Measurements from ENCODE around the gene RHBDL2. TPM values are rescaled to one million over a fixed set of nuclear protein-coding genes. Genes with fewer than 3 reads are reported as not detected.

The RHBDL2 gene
- total RNA-seq, 2 experiments from 2014 or later = not detected

- Mint-ChIP-seq H3K27me3 (no peaks in the 10 kb centered on the region), H3K27ac (no peak overlapping the region), H3K4me1 (peaks cover 9% of the 10 kb centered on the region), H3K36me3 (no peaks in the 10 kb centered on the region), H3K9me3 (no peaks in the 10 kb centered on the region), H3K4me3 (no peak overlapping the region)
- no peak for ATAC-seq (ENCODE audit: low read depth)
- no peak for DNase-seq
- POLR2A ChIA-PET = no interaction called here
Measured at GRCh38 chr1:38958967-38959366, 17.3 kb upstream of the RHBDL2 start.

- POLR2A ChIA-PET = interaction anchor here (0.6 kb wide), 1 partner anchor 557 kb away, joined by 6 read pairs; no protein-coding TSS in a partner anchor
- peaks cover 4% of the 10 kb centered on the region for H3K27me3 Mint-ChIP-seq
- no peak for DNase-seq
- H3K4me3 Mint-ChIP-seq = no peak overlapping the region
- no peaks in the 10 kb centered on the region for H3K9me3 Mint-ChIP-seq
- H3K4me1 Mint-ChIP-seq = peaks cover 5% of the 10 kb centered on the region
- ATAC-seq (ENCODE audit: low read depth) = no peak
- H3K36me3 Mint-ChIP-seq = no peaks in the 10 kb centered on the region
- H3K27ac Mint-ChIP-seq = no peak overlapping the region
Measured at GRCh38 chr1:38953433-38953860, 11.8 kb upstream of the RHBDL2 start.

GRCh38 chr1:38950553-38950952 lies 8.9 kb upstream of the RHBDL2 start:
- ATAC-seq (ENCODE audit: low read depth) = no peak
- POLR2A ChIA-PET = no interaction called here
- peaks cover 5% of the 10 kb centered on the region for H3K4me1 Mint-ChIP-seq

GRCh38 chr1:38944547-38944946 lies 2.9 kb upstream of the RHBDL2 start:
- Mint-ChIP-seq H3K9me3 (no peaks in the 10 kb centered on the region), H3K4me3 (no peak overlapping the region), H3K36me3 (no peaks in the 10 kb centered on the region), H3K4me1 (no peaks in the 10 kb centered on the region), H3K27ac (no peak overlapping the region), H3K27me3 (peaks cover 8% of the 10 kb centered on the region)
- DNase-seq (no peak), ATAC-seq (ENCODE audit: low read depth) (no peak)
- POLR2A ChIA-PET = interaction anchor here (1.0 kb wide), 1 partner anchor 11 kb away, joined by 3 read pairs; no protein-coding TSS in a partner anchor

More at GRCh38 chr1:38950553-38950952, 8.9 kb upstream of the RHBDL2 start:
- Mint-ChIP-seq H3K27ac (no peak overlapping the region), H3K27me3 (peaks cover 4% of the 10 kb centered on the region), H3K4me3 (no peak overlapping the region), H3K9me3 (no peaks in the 10 kb centered on the region), H3K36me3 (no peaks in the 10 kb centered on the region)
- no peak for DNase-seq

GRCh38 chr1:38942664-38943428 lies 1.2 kb upstream of the RHBDL2 start:
- Mint-ChIP-seq H3K9me3 (no peaks in the 10 kb centered on the region), H3K4me3 (no peak overlapping the region), H3K27ac (no peak overlapping the region), H3K4me1 (no peaks in the 10 kb centered on the region), H3K27me3 (peaks cover 5% of the 10 kb centered on the region), H3K36me3 (no peaks in the 10 kb centered on the region)
- no peak for DNase-seq
- no peak for ATAC-seq (ENCODE audit: low read depth)
- POLR2A ChIA-PET = no interaction called here

GRCh38 chr1:38941093-38941492 lies 537 bp downstream of the RHBDL2 start:
- no peaks in the 10 kb centered on the region for H3K36me3 Mint-ChIP-seq
- H3K27ac Mint-ChIP-seq = no peak overlapping the region
- DNase-seq = no peak
- POLR2A ChIA-PET = no interaction called here
- no peaks in the 10 kb centered on the region for H3K9me3 Mint-ChIP-seq
- no peak for ATAC-seq (ENCODE audit: low read depth)
- H3K4me3 Mint-ChIP-seq = no peak overlapping the region
- H3K27me3 Mint-ChIP-seq = peaks cover 8% of the 10 kb centered on the region
- H3K4me1 Mint-ChIP-seq = no peaks in the 10 kb centered on the region

- no peaks in the 10 kb centered on the region for H3K9me3 Mint-ChIP-seq
- no peak for ATAC-seq (ENCODE audit: low read depth)
- H3K4me1 Mint-ChIP-seq = no peaks in the 10 kb centered on the region
- no peaks in the 10 kb centered on the region for H3K36me3 Mint-ChIP-seq
- POLR2A ChIA-PET = no interaction called here
- no peak overlapping the region for H3K4me3 Mint-ChIP-seq
- no peak overlapping the region for H3K27ac Mint-ChIP-seq
- H3K27me3 Mint-ChIP-seq = peaks cover 11% of the 10 kb centered on the region
- no peak for DNase-seq
Measured at GRCh38 chr1:38940339-38941047, 1.1 kb downstream of the RHBDL2 start.

- POLR2A ChIA-PET = no interaction called here
- Mint-ChIP-seq H3K9me3 (no peaks in the 10 kb centered on the region), H3K4me1 (no peaks in the 10 kb centered on the region), H3K27me3 (peaks cover 9% of the 10 kb centered on the region), H3K4me3 (no peak overlapping the region), H3K36me3 (no peaks in the 10 kb centered on the region), H3K27ac (no peak overlapping the region)
- ATAC-seq (ENCODE audit: low read depth) = no peak
- no peak for DNase-seq
Measured at GRCh38 chr1:38938722-38939260, 2.8 kb downstream of the RHBDL2 start.

GRCh38 chr1:38932571-38932970 lies 9.1 kb downstream of the RHBDL2 start:
- POLR2A ChIA-PET = no interaction called here
- H3K9me3 Mint-ChIP-seq = no peaks in the 10 kb centered on the region
- no peaks in the 10 kb centered on the region for H3K4me1 Mint-ChIP-seq
- H3K4me3 Mint-ChIP-seq = no peak overlapping the region
- DNase-seq (no peak), ATAC-seq (ENCODE audit: low read depth) (no peak)
- no peaks in the 10 kb centered on the region for H3K36me3 Mint-ChIP-seq
- H3K27ac Mint-ChIP-seq = no peak overlapping the region
- H3K27me3 Mint-ChIP-seq = peaks cover 15% of the 10 kb centered on the region

GRCh38 chr1:38929476-38929875 lies 12.2 kb downstream of the RHBDL2 start:
- POLR2A ChIA-PET = interaction anchor here (1.0 kb wide), 1 partner anchor 97 kb away, joined by 3 read pairs; the partner anchor contains the start of gene NDUFS5
- no peak for ATAC-seq (ENCODE audit: low read depth)

GRCh38 chr1:38929054-38929453 lies 12.6 kb downstream of the RHBDL2 start:
- Mint-ChIP-seq H3K36me3 (no peaks in the 10 kb centered on the region), H3K4me3 (no peak overlapping the region), H3K9me3 (no peaks in the 10 kb centered on the region), H3K4me1 (no peaks in the 10 kb centered on the region), H3K27me3 (peaks cover 7% of the 10 kb centered on the region), H3K27ac (no peak overlapping the region)
- no peak for DNase-seq
- ATAC-seq (ENCODE audit: low read depth) = no peak
- POLR2A ChIA-PET = interaction anchor here (1.0 kb wide), 1 partner anchor 97 kb away, joined by 3 read pairs; the partner anchor contains the start of gene NDUFS5

More at GRCh38 chr1:38929476-38929875, 12.2 kb downstream of the RHBDL2 start:
- no peaks in the 10 kb centered on the region for H3K4me1 Mint-ChIP-seq
- peaks cover 7% of the 10 kb centered on the region for H3K27me3 Mint-ChIP-seq
- DNase-seq = no peak
- H3K36me3 Mint-ChIP-seq = no peaks in the 10 kb centered on the region
- no peak overlapping the region for H3K4me3 Mint-ChIP-seq
- no peaks in the 10 kb centered on the region for H3K9me3 Mint-ChIP-seq
- H3K27ac Mint-ChIP-seq = no peak overlapping the region

- POLR2A ChIA-PET = no interaction called here
- Mint-ChIP-seq H3K4me3 (no peak overlapping the region), H3K36me3 (no peaks in the 10 kb centered on the region), H3K27ac (no peak overlapping the region), H3K27me3 (peaks cover 5% of the 10 kb centered on the region), H3K9me3 (no peaks in the 10 kb centered on the region), H3K4me1 (no peaks in the 10 kb centered on the region)
- DNase-seq (no peak), ATAC-seq (ENCODE audit: low read depth) (no peak)
Measured at GRCh38 chr1:38926091-38926490, 15.5 kb downstream of the RHBDL2 start.

- Mint-ChIP-seq H3K9me3 (no peaks in the 10 kb centered on the region), H3K36me3 (no peaks in the 10 kb centered on the region), H3K27me3 (peaks cover 5% of the 10 kb centered on the region), H3K27ac (no peak overlapping the region), H3K4me3 (no peak overlapping the region), H3K4me1 (no peaks in the 10 kb centered on the region)
- POLR2A ChIA-PET = no interaction called here
- ATAC-seq (ENCODE audit: low read depth) = no peak
- DNase-seq = no peak
Measured at GRCh38 chr1:38925391-38925790, 16.2 kb downstream of the RHBDL2 start.

All from activated naive CD8-positive, alpha-beta T cell treated with anti-CD3 and anti-CD28 coated beads, Interleukin-2, amount 10 ng/mL, durations not matched to agents 7 days and 5 days (primary cell).